ENCODE results near the gene PRODH2. TPM values are rescaled to one million over a fixed set of nuclear protein-coding genes. Genes with fewer than 3 reads are reported as not detected.

PRODH2 gene
- polyA plus RNA-seq, 1 of the 3 experiments (the other 2 are of a cell fraction): not detected

DNA sequence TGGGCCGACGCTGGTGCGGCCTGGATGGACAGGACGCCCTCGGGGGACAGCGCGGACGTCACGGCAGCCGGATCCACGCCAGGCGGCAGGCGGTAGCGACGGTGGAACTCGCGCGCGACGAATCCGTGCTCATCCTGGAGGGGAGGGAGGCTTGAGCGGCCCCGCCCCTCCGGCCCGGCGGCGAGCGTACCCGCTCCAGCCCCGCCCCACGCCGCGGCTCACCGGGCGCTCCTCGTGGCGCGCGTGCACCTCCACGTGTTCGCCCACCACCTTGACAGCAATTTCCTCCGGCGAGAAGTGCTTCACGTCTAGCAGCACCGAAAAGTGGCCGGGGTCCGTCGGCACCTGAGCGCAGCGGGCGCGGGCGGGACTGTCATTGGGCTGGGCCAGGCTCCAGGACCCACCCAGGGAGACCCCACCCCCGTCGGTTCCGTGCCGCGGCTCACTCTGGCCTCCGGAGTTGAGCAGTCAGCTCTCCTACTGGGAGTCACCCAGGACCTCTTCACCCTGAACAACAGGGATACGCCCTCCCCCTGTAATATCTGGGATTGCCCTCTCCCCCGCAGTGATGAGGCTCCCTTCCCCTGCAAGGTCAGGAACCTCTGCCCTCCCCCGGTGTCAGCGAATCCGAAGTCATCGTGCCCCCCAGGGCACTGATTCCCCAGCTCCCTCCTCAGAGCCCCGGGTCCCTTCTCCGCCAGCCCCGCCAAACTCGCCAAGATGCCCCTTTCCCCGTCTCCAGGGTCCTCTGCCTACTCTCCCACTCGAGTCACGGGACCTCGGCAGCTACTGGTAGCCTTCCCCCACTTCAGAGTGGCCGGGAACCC lies 56.9 kb downstream of the PRODH2 start:
- no peak for TF ChIP-seq FOSL2 (IDR thresholded peaks at IDR 0.05; ENCODE audit: borderline replicate concordance, low read depth)
- no peak for TF ChIP-seq RXRA (IDR thresholded peaks at IDR 0.05; ENCODE audit: borderline replicate concordance, low read depth)
- TF ChIP-seq, protein P1, sequence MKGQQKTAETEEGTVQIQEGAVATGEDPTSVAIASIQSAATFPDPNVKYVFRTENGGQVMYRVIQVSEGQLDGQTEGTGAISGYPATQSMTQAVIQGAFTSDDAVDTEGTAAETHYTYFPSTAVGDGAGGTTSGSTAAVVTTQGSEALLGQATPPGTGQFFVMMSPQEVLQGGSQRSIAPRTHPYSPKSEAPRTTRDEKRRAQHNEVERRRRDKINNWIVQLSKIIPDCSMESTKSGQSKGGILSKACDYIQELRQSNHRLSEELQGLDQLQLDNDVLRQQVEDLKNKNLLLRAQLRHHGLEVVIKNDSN (IDR thresholded peaks at IDR 0.05; ENCODE audit: borderline replicate concordance, low read depth): no peak
- TF ChIP-seq, protein P2, sequence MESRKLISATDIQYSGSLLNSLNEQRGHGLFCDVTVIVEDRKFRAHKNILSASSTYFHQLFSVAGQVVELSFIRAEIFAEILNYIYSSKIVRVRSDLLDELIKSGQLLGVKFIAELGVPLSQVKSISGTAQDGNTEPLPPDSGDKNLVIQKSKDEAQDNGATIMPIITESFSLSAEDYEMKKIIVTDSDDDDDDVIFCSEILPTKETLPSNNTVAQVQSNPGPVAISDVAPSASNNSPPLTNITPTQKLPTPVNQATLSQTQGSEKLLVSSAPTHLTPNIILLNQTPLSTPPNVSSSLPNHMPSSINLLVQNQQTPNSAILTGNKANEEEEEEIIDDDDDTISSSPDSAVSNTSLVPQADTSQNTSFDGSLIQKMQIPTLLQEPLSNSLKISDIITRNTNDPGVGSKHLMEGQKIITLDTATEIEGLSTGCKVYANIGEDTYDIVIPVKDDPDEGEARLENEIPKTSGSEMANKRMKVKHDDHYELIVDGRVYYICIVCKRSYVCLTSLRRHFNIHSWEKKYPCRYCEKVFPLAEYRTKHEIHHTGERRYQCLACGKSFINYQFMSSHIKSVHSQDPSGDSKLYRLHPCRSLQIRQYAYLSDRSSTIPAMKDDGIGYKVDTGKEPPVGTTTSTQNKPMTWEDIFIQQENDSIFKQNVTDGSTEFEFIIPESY (IDR thresholded peaks at IDR 0.05; ENCODE audit: borderline replicate concordance, low read depth): no peak
- TF ChIP-seq MXI1 (IDR thresholded peaks at IDR 0.05; ENCODE audit: low read depth, low read length): no peak
- TF ChIP-seq FOXJ3 (CRISPR knock-in tag; IDR thresholded peaks at IDR 0.05): no peak
- TF ChIP-seq SMC3 (IDR thresholded peaks at IDR 0.05; ENCODE audit: low read depth, low read length): no peak
- TF ChIP-seq, protein P3, sequence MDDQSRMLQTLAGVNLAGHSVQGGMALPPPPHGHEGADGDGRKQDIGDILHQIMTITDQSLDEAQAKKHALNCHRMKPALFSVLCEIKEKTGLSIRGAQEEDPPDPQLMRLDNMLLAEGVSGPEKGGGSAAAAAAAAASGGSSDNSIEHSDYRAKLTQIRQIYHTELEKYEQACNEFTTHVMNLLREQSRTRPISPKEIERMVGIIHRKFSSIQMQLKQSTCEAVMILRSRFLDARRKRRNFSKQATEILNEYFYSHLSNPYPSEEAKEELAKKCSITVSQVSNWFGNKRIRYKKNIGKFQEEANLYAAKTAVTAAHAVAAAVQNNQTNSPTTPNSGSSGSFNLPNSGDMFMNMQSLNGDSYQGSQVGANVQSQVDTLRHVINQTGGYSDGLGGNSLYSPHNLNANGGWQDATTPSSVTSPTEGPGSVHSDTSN (IDR thresholded peaks at IDR 0.05): no peak
- TF ChIP-seq SIN3A (IDR thresholded peaks at IDR 0.05; ENCODE audit: borderline replicate concordance, low read depth, low read length): no peak
- TF ChIP-seq CHD2 (IDR thresholded peaks at IDR 0.05; ENCODE audit: low read length, partially characterized antibody): no peak
- TF ChIP-seq, protein P4, sequence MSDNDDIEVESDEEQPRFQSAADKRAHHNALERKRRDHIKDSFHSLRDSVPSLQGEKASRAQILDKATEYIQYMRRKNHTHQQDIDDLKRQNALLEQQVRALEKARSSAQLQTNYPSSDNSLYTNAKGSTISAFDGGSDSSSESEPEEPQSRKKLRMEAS (IDR thresholded peaks at IDR 0.05; ENCODE audit: low read depth): no peak
- Histone ChIP-seq H3K27ac (ENCODE audit: low read depth in 2 of 2, low read length in 1 of 2) (peak overlapping the region in 1 of 2 experiments; percentile 98; a peak in 2 of 4 replicates), H3K4me3 (ENCODE audit: low read depth in 2 of 2, low read length in 1 of 2) (no peak overlapping the region), H3K4me2 (no peak overlapping the region), H3K4me1 (ENCODE audit: control insufficient read depth in 1 of 2, insufficient read depth in 2 of 2, low read depth in 1 of 2, low read length in 1 of 2) (peaks cover 7 to 19% of the 10 kb centered on the region in 2 experiments; a peak in 3 of 4 replicates), H3K9me2 (no peaks in the 10 kb centered on the region), H3F3A (replicated peaks; ENCODE audit: insufficient read depth) (peaks cover 10% of the 10 kb centered on the region), H3K27me3 (ENCODE audit: insufficient read depth) (no peaks in the 10 kb centered on the region), H3K36me3 (replicated peaks in 1 of 2; ENCODE audit: control insufficient read depth in 1 of 2, insufficient read depth in 2 of 2, low read length in 1 of 2) (peaks cover 13 to 32% of the 10 kb centered on the region in 2 experiments), H2AFZ (ENCODE audit: low read depth) (no peak overlapping the region), H3K79me2 (ENCODE audit: insufficient read depth) (peaks cover 30% of the 10 kb centered on the region), H4K20me1 (ENCODE audit: insufficient read depth) (peaks cover 4% of the 10 kb centered on the region), H3K9me3 (no peaks in the 10 kb centered on the region), H3K9ac (no peak overlapping the region)
- DNase-seq: no peak
- POLR2A ChIA-PET: no interaction called here
- CTCF ChIA-PET: interaction anchor here (0.9 kb wide), 1 partner anchor 64 kb away, joined by 4 read pairs; no protein-coding TSS in a partner anchor
- 95% methylated on average over 46 of the region's 74 CpGs for WGBS (ENCODE audit: low lambda C conversion rate)

All from SK-N-SH (cell line).